Measurements from ENCODE around the gene CCL4L2. TPM values are rescaled to one million over a fixed set of nuclear protein-coding genes. Genes with fewer than 3 reads are reported as not detected.
"Not testable (repeated sequence)": the region's sequence is repeated elsewhere in the genome, so short reads cannot be mapped to it uniquely, and the experiment has no call there.

Gene CCL4L2
- total RNA-seq, 1 experiment from 2014 or later: not detected

DNA sequence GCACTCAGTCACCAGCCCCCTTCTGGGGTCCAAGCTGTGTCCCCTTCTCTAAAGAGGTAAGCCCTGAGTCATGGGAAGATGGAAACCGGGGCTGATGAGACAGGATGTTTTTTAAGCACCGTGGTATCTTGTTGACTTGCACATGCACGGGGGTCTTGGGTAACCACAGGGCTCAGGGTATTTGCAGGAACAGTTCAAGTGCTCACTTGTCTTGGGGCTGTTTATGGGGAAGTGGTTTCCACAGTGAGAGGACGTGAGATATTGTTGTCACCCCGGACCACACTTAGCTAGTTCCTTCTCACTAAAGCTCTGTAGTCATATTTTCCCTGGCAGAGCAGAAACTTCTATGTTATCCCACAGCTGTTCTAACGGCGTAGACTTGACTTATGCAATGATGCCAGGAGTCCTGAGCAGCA, 22.0 kb upstream of the CCL4L2 start:
- intact Hi-C loops (cut with micrococcal nuclease; ENCODE audit: unreplicated experiment): no loop called here
- no TSS peak for BruUV-seq (replicated peaks)
- H3K27ac Mint-ChIP-seq (ENCODE audit: unreplicated experiment): no peak overlapping the region
- no peaks in the 10 kb centered on the region for H3K9me3 Mint-ChIP-seq (ENCODE audit: low read depth, unreplicated experiment)
- TF ChIP-seq, protein P1, sequence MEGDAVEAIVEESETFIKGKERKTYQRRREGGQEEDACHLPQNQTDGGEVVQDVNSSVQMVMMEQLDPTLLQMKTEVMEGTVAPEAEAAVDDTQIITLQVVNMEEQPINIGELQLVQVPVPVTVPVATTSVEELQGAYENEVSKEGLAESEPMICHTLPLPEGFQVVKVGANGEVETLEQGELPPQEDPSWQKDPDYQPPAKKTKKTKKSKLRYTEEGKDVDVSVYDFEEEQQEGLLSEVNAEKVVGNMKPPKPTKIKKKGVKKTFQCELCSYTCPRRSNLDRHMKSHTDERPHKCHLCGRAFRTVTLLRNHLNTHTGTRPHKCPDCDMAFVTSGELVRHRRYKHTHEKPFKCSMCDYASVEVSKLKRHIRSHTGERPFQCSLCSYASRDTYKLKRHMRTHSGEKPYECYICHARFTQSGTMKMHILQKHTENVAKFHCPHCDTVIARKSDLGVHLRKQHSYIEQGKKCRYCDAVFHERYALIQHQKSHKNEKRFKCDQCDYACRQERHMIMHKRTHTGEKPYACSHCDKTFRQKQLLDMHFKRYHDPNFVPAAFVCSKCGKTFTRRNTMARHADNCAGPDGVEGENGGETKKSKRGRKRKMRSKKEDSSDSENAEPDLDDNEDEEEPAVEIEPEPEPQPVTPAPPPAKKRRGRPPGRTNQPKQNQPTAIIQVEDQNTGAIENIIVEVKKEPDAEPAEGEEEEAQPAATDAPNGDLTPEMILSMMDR (IDR thresholded peaks at IDR 0.05; ENCODE audit: unreplicated experiment): no peak
- no peak overlapping the region for H3K4me3 Mint-ChIP-seq (ENCODE audit: low read depth, unreplicated experiment)
- no peak for DNase-seq
- H3K36me3 Mint-ChIP-seq (ENCODE audit: insufficient read depth, unreplicated experiment): no peaks in the 10 kb centered on the region
- no peaks in the 10 kb centered on the region for H3K4me1 Mint-ChIP-seq (ENCODE audit: low read depth, unreplicated experiment)
- CTCF ChIA-PET: no interaction called here
- H3K27me3 Mint-ChIP-seq (ENCODE audit: unreplicated experiment): no peaks in the 10 kb centered on the region

DNA sequence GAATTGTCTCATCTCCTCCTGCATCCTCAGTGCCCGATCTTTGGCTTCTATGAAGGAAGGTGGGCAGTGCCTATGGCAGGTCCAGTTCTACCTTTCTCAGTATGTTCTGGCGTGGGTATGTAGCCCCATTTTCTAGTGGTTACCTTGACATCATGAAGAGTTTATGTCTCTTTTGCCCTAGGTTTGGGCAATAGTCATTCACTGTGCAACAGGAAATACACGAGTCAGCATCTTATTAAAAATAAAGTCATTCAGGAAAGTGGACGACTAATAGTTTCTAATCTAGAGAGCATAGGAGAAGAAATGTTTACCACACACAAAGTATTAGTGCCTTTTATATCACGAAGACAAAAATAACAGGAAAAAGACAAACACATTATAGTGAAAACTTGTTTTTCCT, 20.9 kb upstream of the CCL4L2 start:
- H3K36me3 Mint-ChIP-seq (ENCODE audit: insufficient read depth, unreplicated experiment); H3K27ac Mint-ChIP-seq (ENCODE audit: unreplicated experiment); DNase-seq; H3K4me1 Mint-ChIP-seq (ENCODE audit: low read depth, unreplicated experiment); BruUV-seq (replicated peaks); H3K4me3 Mint-ChIP-seq (ENCODE audit: low read depth, unreplicated experiment); H3K9me3 Mint-ChIP-seq (ENCODE audit: low read depth, unreplicated experiment); H3K27me3 Mint-ChIP-seq (ENCODE audit: unreplicated experiment); CTCF ChIA-PET; intact Hi-C loops (cut with micrococcal nuclease; ENCODE audit: unreplicated experiment): not testable (repeated sequence)

DNA sequence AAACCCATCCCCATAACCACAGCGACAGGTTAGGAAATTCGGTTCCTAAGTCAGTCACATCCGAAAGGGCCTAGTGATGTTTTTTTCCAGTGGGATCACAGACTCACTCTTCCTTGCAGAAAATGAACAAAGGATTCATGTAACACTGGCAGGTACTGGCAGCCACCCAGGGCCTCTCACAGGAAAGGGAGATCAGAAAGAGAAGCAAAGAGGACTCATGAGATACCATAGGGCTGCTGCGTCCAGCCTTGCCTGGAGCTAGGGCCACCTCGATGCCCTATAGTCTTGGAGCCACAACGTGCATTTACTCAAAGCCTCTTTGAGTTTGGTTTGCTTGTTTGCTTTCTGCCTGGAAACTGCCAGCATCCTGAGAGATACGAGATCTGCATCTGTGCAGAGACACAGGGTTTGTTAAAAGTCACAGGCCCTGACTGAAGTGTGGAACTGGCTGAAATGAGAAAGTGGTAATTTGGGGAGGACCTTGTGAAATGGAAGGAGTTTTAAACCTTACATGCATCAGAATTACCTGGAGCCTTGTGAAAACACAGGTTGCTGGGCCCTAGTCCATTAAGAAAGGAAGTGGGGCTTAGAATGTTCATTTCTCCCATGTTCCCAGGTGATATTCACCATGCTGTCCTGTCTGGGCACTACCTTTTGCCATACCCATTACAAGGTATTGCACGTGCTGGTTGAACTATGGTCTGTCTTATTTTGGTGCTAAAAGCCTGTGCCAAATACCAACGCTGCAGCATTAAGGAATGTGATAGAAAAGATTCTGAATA, 20.1 kb upstream of the CCL4L2 start:
- DNase-seq; H3K4me3 Mint-ChIP-seq (ENCODE audit: low read depth, unreplicated experiment); CTCF ChIA-PET; intact Hi-C loops (cut with micrococcal nuclease; ENCODE audit: unreplicated experiment); BruUV-seq (replicated peaks); H3K4me1 Mint-ChIP-seq (ENCODE audit: low read depth, unreplicated experiment); H3K36me3 Mint-ChIP-seq (ENCODE audit: insufficient read depth, unreplicated experiment); H3K9me3 Mint-ChIP-seq (ENCODE audit: low read depth, unreplicated experiment); H3K27ac Mint-ChIP-seq (ENCODE audit: unreplicated experiment); H3K27me3 Mint-ChIP-seq (ENCODE audit: unreplicated experiment): not testable (repeated sequence)

DNA sequence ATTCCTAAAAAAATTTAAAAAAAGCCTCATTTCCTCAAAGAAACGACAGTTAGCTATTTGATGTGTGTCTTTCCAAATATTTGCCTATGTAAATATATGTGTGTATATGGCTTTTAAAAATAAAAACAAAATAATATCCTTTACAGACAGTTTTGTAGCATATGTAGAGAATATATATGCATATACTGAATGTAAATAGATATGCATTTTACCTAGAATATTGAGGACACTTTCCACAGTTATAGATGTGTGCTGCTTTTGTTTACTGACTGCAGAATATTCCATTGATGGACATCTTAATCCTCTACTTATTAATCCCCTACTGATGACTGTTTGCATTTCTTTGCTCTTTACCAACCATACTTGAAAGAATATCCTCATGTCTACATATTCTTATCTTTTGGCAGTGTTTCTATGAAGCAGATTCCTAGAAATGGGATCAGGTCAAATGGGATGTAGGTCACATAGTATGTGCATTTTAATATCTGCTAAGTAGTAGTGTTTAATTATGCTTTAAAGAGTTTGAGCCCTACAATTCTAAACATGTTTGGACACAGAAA, 17.6 kb upstream of the CCL4L2 start:
- H3K27me3 Mint-ChIP-seq (ENCODE audit: unreplicated experiment): no peaks in the 10 kb centered on the region
- no peak overlapping the region for H3K27ac Mint-ChIP-seq (ENCODE audit: unreplicated experiment)
- TF ChIP-seq, protein P1 (IDR thresholded peaks at IDR 0.05; ENCODE audit: unreplicated experiment): no peak
- H3K36me3 Mint-ChIP-seq (ENCODE audit: insufficient read depth, unreplicated experiment): no peaks in the 10 kb centered on the region
- intact Hi-C loops (cut with micrococcal nuclease; ENCODE audit: unreplicated experiment): no loop called here
- no peaks in the 10 kb centered on the region for H3K4me1 Mint-ChIP-seq (ENCODE audit: low read depth, unreplicated experiment)
- CTCF ChIA-PET: no interaction called here
- DNase-seq: no peak
- H3K9me3 Mint-ChIP-seq (ENCODE audit: low read depth, unreplicated experiment): no peaks in the 10 kb centered on the region
- H3K4me3 Mint-ChIP-seq (ENCODE audit: low read depth, unreplicated experiment): no peak overlapping the region
- BruUV-seq (replicated peaks): no TSS peak

DNA sequence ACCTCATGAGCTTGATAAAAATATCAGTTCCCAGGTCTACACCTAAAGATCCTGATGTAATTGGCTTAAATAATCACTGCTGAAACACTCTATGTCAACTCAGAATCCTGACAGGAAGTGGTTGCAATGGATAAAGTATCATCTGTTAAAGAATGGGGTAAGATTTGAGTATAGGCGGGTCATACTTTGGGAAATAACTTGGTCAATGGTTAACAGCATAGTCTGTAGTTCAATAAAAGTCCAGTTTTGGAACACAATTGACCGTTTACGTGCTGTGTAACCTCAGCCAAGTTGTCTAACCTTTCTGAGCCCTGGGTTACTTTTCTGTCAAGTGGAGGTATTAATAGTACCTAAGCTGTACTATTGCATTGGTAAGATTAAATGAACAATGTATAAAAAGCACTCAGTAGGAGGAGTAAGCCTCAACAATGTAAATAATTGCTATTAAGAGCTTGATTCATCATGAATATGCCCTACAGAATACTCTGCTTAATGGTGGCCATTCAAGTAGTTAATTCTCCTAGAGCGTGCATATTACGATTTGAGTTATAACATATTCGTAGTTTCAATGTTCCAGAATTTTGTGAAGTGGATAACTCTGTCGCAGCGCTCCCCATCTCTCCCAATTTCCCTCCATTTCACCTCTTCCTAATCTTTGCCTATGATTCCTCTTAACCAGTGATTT, 16.6 kb upstream of the CCL4L2 start:
- H3K27me3 Mint-ChIP-seq (ENCODE audit: unreplicated experiment); intact Hi-C loops (cut with micrococcal nuclease; ENCODE audit: unreplicated experiment); BruUV-seq (replicated peaks); CTCF ChIA-PET; H3K4me1 Mint-ChIP-seq (ENCODE audit: low read depth, unreplicated experiment); H3K9me3 Mint-ChIP-seq (ENCODE audit: low read depth, unreplicated experiment); DNase-seq; H3K27ac Mint-ChIP-seq (ENCODE audit: unreplicated experiment); H3K4me3 Mint-ChIP-seq (ENCODE audit: low read depth, unreplicated experiment); H3K36me3 Mint-ChIP-seq (ENCODE audit: insufficient read depth, unreplicated experiment): not testable (repeated sequence)

DNA sequence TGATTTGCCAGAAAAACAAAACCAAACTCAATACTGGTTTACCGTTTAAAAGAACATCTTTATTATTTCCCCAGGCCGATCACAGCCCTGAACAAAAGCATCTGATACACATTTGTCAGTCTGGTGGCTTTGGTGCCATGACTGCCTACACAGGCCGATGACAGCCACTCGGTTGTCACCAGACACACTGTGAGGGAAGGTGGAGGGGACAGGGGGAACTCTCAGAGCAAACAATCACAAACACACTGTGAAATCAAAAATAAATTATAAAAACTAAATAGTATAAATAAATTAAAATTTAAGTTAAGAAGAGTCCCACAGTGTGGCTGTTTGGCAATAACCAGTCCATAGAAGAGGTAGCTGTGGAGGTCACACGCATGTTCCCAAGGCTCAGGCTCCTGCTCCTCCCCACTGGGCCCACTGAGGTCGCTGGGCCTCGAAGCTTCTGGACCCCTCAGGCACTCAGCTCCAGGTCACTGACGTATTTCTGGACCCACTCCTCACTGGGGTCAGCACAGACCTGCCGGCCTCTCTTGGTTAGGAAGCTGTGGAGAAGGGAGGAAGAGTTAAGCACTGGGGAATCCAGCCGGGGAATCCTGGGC, 15.9 kb upstream of the CCL4L2 start:
- H3K36me3 Mint-ChIP-seq (ENCODE audit: insufficient read depth, unreplicated experiment); H3K27me3 Mint-ChIP-seq (ENCODE audit: unreplicated experiment); intact Hi-C loops (cut with micrococcal nuclease; ENCODE audit: unreplicated experiment); CTCF ChIA-PET; H3K27ac Mint-ChIP-seq (ENCODE audit: unreplicated experiment); DNase-seq; H3K9me3 Mint-ChIP-seq (ENCODE audit: low read depth, unreplicated experiment); H3K4me1 Mint-ChIP-seq (ENCODE audit: low read depth, unreplicated experiment); BruUV-seq (replicated peaks); H3K4me3 Mint-ChIP-seq (ENCODE audit: low read depth, unreplicated experiment): not testable (repeated sequence)
